HG03460 (cell line): ENCODE measurements around the gene SULT1A2.
"Not testable (repeated sequence)": the region's sequence is repeated elsewhere in the genome, so short reads cannot be mapped to it uniquely, and the experiment has no call there.

Source experiments
- ATAC-seq: cut with Tn5 transposase; IDR thresholded peaks from one replicate; pipeline ENCODE4 v1.9.1; 2021; ENCODE audit not compliant: unreplicated experiment

SULT1A2 gene

GRCh38 chr16:28596840-28597691, at the start of gene SULT1A2:
Gene SULT1A2 (minus strand): TSS chr16:28597050. CDS start chr16:28595930, 1,120 bp downstream.
- ATAC-seq: no peak

GRCh38 chr16:28639959-28640358, 43.1 kb upstream of the SULT1A2 start:
- not testable (repeated sequence) for ATAC-seq

- not testable (repeated sequence) for ATAC-seq
Observed at GRCh38 chr16:28638359-28638758, 41.5 kb upstream of the SULT1A2 start.

GRCh38 chr16:28637765-28638164, 40.9 kb upstream of the SULT1A2 start, which contains the start of gene NPIPB8:
Gene NPIPB8 (plus strand): TSS chr16:28638065. CDS start chr16:28638361, 296 bp downstream.
- ATAC-seq: not testable (repeated sequence)

DNA sequence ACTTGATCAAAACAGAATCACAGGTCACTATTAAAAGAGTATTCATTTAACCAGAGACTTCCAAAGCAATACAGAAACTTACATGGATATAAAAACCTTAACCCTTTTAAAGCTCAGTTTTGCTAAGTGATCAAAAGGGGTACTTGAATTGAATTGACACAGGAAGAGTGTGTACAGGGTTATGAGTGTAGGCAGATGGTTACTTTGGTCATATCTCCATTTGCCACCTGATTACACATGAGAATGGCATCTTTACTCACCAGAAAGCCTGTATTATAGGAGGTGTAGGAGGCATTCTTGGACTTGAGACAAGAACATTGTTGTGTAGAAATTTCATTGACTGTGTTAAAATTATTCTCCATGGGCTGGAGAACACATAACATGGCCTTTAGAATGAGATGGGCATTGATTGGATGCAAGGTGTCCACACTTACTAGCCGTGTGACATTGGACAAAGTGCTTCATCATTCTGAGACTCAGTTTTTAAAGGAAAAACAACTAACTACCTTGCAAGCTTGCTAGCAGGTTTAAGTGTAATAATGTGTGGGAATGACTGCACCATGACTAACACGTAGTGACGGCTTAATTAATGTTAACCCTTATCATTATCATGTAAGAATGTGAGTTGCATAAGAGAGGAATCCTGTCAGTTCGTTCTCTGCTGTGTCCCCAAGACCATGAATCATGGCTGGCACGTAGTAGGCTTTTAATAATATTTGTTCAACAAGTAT, 39.4 kb upstream of the SULT1A2 start:
- not testable (repeated sequence) for ATAC-seq

DNA sequence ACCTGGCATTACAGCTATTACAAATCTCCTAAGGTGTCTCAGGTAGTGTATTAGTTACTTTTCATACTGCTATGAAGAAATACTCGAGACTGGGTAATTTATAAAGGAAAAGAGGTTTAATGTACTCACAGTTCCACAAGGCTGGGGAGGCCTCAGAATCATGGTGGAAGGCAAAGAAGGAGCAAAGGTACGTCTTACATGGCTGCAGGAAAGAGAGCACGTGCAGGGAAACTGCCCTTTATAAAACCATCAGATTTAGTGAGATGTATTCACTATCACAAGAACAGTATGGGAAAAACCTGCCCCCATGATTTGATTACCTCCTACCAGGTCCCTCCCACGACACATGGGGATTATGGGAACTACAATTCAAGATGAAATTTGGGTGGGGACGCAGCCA, 34.1 kb upstream of the SULT1A2 start:
- ATAC-seq: not testable (repeated sequence)

GRCh38 chr16:28623172-28623711, 26.4 kb upstream of the SULT1A2 start:
- no peak for ATAC-seq

DNA sequence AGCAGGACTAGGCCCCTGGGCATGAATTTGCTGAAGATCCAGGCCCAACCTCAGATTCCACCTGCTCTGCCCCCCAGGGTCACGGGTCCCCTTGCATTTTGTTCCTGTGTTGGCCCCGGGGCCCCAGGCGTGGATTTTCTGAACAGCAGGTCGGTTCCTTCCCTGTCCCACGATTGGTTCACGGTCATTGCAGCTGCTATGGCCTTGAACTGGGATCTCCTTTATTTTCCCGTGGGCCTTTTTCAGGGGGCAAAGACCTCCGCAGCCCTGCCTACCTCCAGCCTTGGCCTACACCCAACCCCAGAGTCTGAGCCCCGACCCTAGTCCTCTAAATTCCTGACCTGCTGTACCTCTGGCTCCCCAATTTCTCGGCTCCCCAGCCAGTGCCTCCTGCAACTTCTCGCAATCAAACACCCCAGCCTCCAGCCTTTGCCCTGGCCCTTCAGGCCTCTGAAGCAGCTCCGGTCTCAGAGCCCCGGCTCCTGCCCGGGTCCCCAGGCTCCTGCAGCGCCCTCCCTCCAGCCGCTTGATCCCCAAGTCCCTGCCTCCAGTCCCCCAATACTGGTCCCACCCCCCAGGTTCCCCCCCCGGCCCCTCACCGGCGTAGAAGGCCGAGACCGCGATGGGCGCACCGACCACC, 25.8 kb upstream of the SULT1A2 start:
- ATAC-seq: not testable (repeated sequence)

DNA sequence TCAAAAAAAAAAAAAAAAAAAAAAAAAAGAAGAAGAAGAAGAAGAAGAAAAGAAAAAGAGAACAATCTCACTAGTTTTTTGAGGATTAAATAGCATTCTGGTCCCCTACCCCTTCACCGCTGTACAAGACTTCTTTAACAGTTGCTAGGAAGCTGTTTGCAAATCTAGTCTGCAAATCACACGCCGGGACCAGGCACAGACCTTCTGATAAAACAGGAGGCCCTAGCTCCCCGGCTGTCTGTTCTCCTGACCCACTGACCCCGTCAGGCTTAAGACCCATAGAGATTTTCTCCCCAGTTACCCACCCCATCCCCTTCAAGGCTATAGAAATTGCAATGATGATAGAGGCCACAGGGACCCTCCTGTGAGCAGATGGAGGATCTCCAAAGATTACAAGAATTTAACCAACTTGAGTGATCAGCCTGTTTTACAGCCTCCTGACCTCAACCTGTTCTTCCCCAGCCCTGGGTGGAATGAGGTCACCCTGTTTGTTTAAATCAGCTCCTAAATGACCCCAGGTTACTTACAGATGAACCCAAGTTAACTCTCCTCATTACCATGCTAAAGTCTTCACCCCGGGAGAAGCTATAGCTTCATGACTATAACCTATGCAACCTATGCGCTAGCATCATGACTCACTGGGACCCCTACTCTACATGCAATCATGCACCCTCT, 24.8 kb upstream of the SULT1A2 start:
- no peak for ATAC-seq

DNA sequence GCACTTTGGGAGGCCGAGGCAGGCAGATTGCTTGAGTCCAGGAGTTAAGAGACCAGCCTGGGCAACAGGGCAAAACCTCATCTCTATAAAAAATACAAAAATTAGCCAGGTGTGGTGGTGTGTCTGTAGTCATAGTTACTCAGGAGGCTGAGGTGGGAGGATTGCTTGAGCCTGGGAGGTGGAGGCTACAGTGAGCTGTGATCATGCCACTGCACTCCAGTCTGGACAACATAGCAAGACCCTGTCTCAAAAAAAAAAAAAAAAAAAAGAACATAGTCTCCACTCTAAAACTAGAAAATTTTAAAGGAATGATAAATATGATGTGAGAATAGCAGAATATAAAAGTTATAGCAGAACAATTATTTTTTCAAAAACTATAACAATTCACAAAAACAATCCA, 23.5 kb upstream of the SULT1A2 start:
- not testable (repeated sequence) for ATAC-seq

- no peak for ATAC-seq
Observed at GRCh38 chr16:28617874-28618273, 21.0 kb upstream of the SULT1A2 start.

GRCh38 chr16:28616636-28617035, 19.8 kb upstream of the SULT1A2 start:
- ATAC-seq: no peak

- ATAC-seq: not testable (repeated sequence)
Observed at GRCh38 chr16:28616224-28616577, 19.4 kb upstream of the SULT1A2 start.

DNA sequence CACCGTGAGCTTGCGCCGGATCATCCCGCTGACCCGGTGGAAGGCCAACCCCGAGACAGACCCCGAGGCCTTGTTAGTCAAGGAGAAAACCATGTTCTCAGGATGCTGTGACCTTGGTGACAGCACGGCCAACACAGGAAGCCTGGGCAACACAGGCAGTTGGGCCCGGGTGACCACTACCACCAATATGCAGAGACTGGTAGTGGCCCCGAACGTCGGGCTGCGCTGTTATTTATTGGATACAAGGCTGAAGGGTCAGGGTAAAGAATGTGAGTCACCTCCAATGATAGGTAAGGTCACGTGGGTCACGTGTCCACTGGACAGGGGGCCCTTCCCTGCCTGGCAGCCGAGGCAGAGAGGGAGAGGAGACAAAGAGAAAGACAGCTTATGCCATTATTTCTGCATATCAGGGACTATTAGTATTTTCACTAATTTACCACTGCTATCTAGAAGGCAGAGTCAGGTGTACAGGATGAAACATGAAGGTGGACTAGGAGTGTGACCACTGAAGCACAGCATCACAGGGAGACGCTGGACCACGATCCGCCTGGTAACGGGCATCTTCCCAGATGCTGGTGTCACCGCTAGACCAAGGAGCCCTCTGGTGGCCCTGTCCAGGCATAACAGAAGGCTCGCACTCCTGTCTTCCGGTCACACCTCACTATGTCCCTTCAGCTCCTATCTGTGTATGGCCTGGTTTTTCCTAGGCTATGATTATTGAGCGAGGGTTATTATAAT, 18.8 kb upstream of the SULT1A2 start:
- not testable (repeated sequence) for ATAC-seq

DNA sequence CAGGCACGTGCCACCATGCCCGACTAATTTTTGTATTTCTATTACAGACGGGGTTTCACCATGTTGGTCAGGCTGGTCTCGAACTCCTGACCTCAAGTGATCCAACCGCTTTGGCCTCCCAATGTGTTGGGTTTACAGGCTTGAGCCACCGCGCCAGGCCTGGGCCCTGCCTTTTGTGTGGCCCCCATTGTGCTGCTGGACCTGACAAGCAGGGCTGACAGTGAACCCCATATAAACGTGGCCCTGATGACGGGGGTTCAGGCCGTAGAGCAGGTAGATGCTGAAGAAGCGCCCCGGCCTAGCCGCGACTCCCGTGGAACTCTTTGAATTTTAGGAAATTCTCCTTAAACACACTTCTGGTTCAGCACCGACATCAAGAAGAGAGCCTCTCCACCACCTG, 17.7 kb upstream of the SULT1A2 start:
- ATAC-seq: not testable (repeated sequence)

- ATAC-seq: not testable (repeated sequence)
Observed at GRCh38 chr16:28613912-28614311, 17.1 kb upstream of the SULT1A2 start.

- peak; percentile 64 for ATAC-seq
Observed at GRCh38 chr16:28612359-28613280, 15.8 kb upstream of the SULT1A2 start.

- no peak for ATAC-seq
Observed at GRCh38 chr16:28610595-28611191, 13.8 kb upstream of the SULT1A2 start.
